Stromal cell of bone marrow (primary cell): Measurements from ENCODE around the gene NDUFB2.
"Not testable (repeated sequence)": the region's sequence is repeated elsewhere in the genome, so short reads cannot be mapped to it uniquely, and the experiment has no call there.

Experiments
- DNase-seq: peaks from one replicate; pipeline ENCODE4 v3.0.0-alpha.2; 2012; ENCODE audit warnings: low read depth

NDUFB2 gene

DNA sequence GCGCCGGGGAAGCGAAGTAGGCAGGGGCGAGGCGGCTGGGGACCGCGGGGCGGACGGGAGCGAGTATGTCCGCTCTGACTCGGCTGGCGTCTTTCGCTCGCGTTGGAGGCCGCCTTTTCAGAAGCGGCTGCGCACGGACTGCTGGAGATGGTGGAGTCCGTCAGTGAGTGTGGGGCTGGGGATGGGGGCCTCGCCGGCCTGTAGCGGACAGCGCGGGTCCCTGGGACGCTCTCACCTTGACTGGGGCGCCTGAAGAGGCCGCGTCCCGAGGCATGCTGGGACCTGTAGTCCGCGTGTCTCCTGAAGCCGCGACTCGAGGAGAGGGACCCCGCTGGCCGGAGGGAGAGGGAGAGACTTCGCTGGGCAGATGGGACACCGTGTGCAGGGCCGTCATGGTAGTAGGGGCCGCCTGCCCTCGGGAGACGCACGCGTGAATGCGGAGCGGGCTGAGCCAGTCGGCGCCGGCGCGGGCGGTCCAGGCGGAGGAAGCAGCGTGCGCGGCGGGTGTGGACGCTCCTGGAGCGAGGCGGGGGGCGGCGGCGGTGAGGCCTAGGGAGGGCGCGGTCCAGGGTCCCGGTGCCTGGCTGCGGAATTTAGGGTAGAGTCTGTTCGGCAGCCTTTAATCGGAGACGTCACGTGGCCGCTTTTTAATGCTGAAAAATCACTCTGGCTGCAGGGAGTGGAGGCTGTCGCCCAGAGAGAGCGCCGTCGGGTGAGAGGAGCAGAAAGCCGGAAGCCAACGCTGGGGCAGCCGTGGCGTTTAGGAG is at the start of gene NDUFB2:
NDUFB2 (plus strand) TSS at position 29 of the 767 bp plus-strand sequence; CDS start at position 66, 37 bp downstream.
- DNase-seq = peak; percentile 53

DNA sequence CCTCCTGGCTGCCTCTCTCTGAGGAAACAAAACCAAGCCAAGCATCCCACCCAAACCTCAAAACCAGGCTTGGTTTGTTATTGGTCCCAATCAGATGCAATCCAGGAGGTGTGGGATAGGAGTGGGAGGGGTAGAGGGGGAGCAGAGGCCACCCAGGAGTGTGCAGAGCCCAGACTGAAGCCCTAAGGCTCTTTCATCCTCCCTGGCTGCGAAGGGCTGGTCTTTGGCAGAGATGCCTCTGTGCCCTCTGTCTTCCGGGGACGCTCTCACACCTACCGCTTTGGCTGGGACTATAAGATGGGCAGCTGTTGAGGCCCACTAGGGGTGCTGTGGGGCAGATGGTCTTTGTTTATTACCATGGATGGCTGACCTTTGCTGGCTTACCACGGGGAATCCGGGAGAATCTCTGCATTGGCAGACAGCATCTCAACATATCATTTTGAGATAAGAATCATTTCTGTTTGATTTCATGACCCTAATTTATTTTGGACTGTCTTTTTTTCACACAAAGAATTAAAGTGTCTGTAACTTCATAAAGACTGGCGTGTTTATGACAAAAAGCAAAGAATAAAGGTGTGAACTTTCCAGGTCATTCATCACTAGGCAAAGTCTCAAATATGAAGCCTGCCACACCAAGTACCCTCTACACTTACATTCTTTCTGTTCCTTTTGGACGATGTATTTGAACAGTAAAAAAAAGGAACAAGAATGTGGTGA is 49.4 kb upstream of the NDUFB2 start:
- no peak for DNase-seq

DNA sequence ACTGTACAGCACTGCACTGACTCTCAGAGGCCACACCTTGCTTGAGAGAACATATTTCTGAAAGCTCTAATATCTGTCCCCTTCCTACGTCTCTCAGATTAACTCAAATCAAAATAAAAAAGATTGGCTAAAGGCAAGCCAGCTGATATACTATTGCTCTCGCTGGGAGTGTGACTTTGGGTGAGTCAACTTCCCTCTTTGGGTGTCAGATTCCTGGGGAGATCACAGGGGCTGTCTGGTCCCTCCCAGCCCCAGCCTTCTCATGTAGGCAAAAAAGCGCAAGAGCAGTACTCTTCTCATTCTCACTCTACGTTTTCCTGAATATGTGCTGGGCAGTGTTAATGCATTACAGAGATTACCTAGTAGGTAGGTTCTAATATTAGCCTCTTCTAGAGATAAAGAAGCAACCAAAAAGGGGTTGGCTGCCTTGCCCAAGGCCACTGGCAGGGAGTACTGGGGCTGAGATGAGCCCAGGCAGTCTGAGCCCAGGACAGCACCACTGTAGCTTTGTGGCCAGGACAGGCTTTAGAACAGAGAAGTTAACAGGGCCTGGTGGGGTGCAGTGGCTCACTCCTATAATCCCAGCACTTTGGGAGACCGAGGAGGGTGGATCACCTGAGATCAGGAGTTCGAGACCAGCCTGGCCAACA is 46.8 kb upstream of the NDUFB2 start:
- DNase-seq = no peak

DNA sequence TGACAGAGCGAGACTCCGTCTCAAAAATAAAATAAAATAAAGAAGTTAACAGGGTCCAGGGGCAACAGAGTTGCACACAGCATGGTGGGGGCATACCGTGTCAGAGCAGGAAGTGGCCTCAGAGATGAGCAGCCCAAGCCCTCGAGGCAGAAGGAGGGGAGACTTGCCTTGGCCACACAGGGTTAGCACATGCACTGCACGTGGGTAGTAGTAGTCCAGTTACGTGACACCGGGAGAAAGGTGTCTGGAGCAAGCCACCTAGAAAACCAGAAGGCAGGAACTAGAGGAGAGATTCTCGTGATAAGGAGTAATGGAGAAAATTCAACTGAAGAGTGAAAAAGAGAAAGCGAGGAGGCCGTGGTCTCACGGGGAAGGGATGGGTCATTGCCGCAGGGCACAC is 46.1 kb upstream of the NDUFB2 start:
- DNase-seq = no peak

DNA sequence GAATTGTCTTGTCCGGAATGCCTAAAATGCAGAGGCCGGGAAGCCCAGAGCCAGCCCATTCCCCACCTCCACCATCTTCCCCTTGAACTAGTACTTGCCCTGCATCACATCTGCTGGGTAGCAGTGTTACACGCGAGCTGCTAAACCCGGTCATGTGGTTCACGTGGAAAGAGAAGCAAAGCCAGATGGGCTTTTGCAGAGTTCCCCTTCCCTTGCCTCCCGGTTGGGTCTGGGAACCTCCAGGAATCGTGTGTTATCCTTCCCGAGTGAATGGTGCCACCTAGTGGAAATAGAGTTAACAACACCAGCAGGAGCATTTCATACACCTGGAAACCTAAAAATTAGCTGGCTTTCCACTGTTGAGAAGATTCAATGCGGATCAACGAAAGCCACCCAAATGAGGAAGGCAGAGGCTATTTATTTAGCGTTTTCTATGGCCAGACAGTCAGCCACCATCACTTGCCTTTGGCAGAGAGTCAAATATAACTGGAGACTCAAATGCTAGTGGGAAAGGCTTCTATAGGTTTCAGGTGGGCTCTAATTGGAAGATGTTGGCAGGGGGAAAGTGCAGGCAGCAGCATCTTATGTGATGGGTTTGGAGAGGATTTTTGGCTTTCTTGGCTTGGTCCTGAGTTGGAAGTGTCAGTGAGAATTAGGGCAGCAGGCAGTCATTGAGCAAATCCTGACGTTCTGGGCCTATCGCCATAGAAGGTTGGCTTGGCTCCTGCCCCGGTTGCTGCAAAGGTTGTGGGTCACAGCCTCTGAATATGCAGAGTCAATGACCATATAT is 43.0 kb upstream of the NDUFB2 start:
- peak; percentile 60 for DNase-seq

DNA sequence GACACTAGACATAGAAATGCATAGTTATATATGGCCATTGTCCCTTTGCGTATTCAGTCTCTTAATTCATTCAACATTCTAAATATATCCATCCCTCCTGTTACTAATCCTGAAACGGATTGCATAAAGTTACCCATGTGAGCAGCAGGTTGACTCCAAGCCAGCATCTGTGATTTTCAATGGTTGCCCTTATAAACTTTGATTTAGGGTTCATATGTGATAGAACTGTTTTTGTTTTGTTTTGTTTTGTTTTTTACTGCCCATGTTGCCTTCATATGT is 42.5 kb upstream of the NDUFB2 start:
- DNase-seq = no peak

DNA sequence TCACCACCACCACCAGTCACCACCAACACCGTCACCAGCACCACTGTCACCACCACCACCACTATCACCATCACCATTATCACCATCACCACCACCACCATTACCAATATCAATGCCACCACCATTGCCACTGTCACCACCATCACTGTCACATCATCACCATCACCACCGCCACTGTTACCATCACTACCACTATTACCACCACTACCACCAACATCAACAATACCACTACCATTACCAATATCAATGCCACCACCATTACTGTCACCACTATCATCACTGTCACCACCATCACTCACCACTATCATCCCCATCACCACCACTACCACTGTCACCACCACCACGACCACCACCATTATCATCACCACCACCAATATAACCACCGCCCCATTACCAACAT is 41.8 kb upstream of the NDUFB2 start:
- no peak for DNase-seq

DNA sequence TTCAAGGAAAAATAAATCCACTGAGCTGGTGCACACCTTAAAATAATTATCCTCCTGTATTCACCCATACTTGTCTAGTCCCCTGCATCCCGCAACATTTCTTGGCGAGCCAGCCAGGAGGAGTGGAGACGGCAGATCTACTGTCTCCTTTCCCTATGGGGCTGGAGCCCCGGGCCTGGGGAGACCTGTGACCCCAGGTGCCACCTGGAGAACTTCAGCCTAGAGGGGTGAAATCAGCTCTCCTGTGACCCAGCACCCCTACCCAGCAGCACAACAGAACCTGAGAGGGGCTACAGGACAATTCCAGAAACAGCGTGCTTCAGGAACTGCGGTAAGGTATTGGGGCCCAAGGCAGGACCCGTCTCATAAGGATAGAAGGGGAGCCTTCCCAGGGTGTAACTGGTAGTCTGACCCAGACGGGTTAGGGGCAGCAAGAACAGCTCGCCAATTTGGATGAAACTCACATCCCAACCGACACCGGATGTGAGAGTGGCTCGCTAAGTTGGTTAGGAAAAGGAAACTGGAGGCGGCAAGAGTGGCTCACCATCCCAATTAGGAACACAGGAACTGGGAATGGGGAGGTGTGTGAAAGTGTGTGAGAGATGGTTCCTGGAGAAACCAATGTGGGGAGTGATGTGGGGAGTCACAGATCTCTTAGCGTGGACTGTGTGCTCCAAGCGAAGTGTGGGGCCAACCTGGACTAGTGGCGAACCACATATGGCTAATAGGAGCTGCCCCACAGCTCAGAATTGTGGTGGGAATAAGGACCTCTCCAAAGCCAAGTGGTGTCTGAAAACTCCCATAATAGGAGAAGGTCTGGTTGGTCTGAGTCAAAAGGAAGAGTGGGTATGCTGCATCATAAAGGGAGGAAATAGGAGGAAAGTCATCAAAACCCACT is 40.7 kb upstream of the NDUFB2 start:
- no peak for DNase-seq

DNA sequence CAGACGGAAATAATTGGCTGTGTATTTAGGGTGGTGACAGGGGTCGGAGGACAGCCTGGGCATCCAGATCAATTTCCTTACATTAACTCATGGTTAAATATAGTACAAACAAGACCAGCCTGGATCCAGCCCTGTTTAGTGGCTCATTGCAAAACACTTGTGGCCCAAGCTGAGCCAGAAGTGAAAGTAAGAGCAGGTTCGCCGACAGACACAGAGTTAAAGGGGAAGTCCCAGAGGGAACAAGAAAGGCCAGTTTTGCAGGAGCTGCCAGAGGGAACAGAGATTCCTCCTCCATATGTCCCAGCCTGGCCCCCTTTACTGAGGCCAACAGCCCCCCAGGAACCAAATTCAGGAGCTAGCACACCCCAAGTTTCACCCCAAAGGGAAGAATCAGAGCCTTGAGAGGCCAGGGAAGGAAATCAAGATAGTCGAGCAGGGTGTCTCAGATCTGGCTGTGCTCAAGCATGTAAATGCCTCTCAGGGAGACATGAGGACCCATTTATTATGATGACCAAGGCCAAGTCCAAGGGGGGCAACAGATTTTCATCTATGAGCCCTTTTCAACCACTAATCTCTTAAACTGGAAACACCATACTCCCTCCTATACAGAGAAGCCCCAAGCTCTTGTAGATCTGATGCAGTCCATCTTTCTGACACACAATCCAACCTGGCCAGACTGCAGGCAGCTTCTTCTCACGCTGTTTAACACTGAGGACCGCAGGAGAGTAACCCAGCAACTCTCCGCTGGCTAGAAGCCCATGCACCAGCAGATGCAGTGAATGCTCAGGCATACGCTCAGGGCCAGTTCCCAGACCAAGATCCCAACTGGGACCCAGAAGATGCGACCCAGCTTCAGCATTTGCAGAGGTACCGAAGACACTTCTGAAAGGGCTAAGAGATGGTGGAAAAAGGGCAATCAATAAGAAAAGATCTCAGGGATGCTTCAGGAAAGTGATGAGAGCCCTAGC is 39.7 kb upstream of the NDUFB2 start:
- DNase-seq = peak; percentile 37

DNA sequence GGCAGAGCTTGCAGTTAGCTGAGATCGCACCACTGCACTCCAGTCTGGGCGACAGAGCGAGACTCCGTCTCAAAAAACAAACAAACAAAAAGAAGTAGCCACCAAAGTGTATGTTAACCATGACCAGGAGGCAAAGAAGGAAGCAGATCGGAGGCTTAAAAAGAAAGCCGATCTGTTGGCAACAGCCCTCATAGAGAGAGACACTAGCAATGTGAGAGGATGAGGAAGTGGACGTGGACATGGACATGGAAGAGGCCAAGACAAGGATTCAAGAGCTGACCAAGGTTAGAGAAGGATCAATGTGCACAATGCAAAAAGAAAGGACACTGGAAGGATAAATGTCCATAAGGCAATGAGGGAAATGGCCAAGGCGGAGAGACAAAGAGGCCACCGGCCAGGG is 38.6 kb upstream of the NDUFB2 start:
- no peak for DNase-seq

DNA sequence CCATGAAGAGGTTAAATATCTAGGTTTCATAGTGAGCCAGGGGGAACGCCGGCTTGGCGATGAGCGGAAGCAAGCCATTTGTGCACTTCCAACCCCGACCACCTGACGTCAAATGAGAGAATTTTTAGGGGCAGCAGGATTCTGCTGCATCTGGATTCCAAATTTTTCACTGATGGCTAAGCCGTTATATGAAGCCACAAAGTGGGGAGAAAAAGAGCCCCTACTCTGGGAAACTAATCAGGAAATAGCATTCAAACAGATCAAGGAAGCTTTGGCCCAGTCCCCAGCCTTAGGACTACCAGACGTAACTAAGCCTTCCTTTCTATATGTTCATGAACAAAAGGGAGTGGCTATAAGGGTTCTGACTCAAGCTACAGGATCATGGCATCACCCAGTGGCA is 36.7 kb upstream of the NDUFB2 start:
- no peak for DNase-seq

DNA sequence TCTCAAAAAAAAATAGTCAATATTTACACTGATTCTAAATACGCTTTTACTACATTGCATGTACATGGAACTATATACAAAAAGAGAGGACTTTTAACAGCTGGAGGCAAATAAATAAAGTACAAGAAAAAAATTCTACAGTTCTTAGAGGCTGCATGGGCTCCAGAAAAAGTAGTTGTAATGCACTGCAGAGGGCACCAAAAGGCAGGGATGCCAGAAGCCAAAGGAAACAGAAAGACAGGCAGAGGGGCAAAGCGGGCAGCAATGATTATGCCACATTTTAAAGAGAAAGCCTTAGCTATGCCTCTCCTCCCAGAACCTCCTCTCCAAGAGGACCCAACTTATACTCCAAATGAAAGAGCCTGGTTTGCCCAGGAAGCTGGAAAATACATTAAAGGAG is 35.4 kb upstream of the NDUFB2 start:
- DNase-seq = no peak

DNA sequence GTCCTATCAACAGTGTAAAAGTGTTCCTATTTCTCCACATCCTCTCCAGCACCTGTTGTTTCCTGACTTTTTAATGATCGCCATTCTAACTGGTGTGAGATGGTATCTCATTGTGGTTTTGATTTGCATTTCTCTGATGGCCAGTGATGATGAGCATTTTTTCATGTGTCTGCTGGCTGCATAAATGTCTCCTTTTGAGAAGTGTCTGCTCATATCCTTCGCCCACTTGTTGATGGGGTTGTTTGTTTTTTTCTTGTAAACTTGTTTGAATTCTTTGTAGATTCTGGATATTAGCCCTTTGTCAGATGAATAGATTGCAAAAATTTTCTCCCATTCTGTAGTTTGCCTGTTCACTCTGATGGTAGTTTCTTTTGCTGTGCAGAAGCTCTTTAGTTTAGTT is 33.6 kb upstream of the NDUFB2 start:
- not testable (repeated sequence) for DNase-seq

DNA sequence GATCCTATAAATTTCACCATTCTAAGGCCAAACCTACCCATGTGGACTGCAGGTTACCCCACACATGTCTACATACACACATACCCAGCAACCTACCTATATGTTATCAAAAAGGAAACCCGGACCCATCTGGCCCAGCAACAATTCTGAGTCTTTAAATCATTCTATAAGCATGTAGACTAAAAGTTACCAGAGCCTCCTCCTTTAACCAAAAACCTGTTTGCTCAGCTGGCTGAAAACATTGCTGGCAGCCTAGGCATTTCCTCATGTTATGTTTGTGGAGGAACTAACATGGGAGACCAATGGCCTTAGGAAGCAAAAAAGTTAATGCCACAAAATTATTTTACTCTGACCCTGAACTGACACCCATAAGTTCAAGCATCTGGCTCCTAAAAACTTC is 29.0 kb upstream of the NDUFB2 start:
- no peak for DNase-seq

DNA sequence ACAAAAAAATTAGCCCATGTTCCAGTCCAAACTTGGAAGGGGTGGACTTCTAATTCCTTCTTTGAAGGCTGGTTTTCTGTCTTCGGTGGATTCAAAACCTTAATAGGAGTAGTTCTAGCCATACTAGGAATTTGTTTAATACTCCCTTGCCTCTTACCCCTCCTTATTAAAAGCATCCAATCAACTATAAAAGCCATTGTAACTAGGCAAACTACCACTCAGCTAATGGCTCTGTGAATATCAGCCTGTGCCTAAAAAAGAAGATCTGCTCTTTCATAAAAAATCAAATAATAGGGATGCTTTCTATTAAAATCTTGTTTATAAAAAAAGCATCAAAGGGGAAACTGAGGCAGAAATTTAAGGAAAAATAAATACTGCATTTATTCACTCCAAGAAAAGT is 27.9 kb upstream of the NDUFB2 start:
- DNase-seq = no peak

DNA sequence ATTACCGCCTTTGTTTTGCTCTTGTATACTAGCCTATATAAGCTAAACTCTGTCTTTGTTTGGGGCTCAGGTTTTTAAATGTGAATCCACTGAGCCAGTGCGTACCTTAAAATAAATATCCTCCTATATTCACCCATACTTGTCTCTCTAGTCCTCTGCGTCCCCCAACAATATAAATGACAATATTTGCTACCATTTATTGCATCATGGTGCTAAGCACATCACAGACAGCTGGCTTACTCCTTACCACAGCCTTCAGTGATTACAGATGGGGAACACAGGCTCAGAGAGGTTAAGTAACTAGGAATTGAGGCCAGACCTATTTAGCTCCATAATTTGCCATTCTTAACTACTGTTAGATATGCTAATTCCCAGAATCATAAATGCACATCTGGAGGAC is 27.2 kb upstream of the NDUFB2 start:
- DNase-seq = no peak

DNA sequence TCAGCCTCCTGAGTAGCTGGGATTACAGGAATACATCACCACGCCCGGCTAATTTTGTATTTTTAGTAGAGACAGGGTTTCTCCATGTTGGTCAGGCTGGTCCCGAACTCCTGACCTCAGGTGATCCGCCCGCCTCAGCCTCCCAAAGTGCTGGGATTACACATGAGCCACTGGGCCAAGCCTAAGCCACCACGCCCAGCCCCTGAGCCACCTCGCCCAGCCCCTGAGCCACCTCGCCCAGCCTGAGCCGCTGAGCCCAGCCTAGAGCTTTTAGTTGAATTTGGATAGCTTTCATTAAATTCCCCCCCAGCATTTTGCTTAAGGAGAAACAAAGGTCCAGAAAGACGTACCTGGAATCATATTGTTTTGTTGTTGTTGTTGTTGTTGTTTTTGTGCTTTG is 26.6 kb upstream of the NDUFB2 start:
- not testable (repeated sequence) for DNase-seq

DNA sequence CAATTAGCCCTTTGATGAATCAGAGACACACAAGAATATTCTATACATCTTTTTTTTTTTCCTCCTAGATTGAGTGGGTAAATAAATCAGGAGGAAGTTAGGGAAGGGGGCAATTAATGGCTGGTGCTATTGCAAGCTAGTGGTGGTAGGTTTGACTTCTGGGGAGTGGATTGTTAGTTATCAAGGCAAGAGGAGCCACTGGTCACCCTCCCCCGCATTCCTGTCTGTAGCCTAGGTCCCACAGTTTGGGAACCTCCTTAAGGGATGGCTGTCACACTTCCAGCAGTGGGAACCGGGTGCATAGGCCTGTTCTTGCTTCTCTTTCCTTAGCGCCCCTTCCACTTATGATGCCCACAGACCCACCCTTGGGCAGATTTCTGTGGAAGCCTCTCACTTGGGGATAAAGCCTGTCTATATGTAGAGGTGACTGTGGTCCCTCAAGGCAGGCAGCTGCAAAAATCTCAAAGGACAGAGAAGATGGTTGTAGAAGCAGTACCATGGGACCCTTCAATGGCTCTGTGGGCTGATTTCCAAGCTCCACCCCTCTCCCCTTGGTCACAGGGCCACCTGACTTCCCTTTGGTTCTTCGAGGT is 26.1 kb upstream of the NDUFB2 start:
- no peak for DNase-seq

DNA sequence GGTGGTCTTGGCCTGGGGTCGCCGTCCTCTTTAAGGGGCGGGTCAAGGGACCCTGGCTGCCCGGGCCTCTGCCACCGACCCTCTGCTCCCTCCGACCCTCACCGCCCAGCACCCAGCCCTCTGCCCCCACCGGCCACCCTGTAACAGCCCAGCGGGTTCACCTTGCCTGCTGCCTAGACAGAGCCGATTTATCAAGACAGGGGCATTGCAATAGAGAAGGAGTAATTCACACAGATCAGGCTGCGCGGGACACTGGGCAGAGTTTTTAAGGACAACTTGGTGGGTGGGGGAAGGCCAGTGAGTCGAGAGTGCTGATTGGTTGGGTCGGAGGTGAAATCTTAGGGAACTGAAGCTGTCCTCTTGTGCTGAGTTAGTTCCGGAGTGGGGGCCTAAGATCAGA is 24.5 kb upstream of the NDUFB2 start:
- no peak for DNase-seq
